GM12878 (cell line): ENCODE results near the gene USP17L21. TPM values are rescaled to one million over a fixed set of nuclear protein-coding genes. Genes with fewer than 3 reads are reported as not detected.
"Not testable (repeated sequence)": the region's sequence is repeated elsewhere in the genome, so short reads cannot be mapped to it uniquely, and the experiment has no call there.

Experiments
- ATAC-seq: fragments of 200-7000 bp; cut with Tn5 transposase; 3 replicates; pipeline ENCODE4 v1.9.1; 2020; ENCODE audit warnings: mild to moderate bottlenecking, moderate library complexity
- BruUV-seq: library from RNA; stranded (reverse); fragments of 400-500 nt; replicated peaks from 2 replicates; lab custom pipeline; 2021; lab: Mats Ljungman, UMichigan
- CTCF ChIA-PET: fragments of 300-600 bp; sonication (Branson Sonifier 250); formaldehyde crosslinking; extraction: SDS; loops from one replicate; lab custom pipeline; 2021; ENCODE audit warnings: inconsistent platforms; lab: Yijun Ruan, JAX
- POLR2A ChIA-PET: fragments of 350-600 bp; formaldehyde crosslinking; extraction: SDS; loops from one replicate; lab custom pipeline; 2021; ENCODE audit warnings: inconsistent platforms; lab: Charles Lee
- RAD21 ChIA-PET: fragments of 300-600 bp; sonication (Branson Sonifier 250); formaldehyde crosslinking; loops from one replicate; lab custom pipeline; 2023; ENCODE audit warnings: antibody characterized with exemption; ENCODE audit not compliant: unreplicated experiment; lab: Charles Lee
- SMC1A ChIA-PET: fragments of 300-600 bp; sonication (Branson Sonifier 250); formaldehyde crosslinking; loops from one replicate; lab custom pipeline; 2023; ENCODE audit not compliant: unreplicated experiment, uncharacterized antibody; lab: Charles Lee
- DNase-seq: peaks from one replicate; pipeline ENCODE4 v3.0.0-alpha.2; 2011; ENCODE audit warnings: low read depth, low spot score
- FAIRE-seq: peaks from 3 replicates; lab custom pipeline; 2011; peaks lifted over from hg19 to GRCh38; lab: Jason Lieb, UNC
- H2AFZ ChIP-seq: 2 replicates; pipeline ENCODE4 v1.6.0; 2011; ENCODE audit warnings: low read depth, low read length, control low read depth; ENCODE audit not compliant: control insufficient read depth
- H3K27ac ChIP-seq: 2 replicates; pipeline ENCODE4 v1.5.1; 2011; ENCODE audit warnings: control low read depth; ENCODE audit not compliant: control insufficient read depth, insufficient read depth
- H3K27me3 ChIP-seq, 2 experiments: replicated peaks in 1 of 2; 2 replicates each; pipeline versions ENCODE4 v1.6.0 to v1.6.1; 2011; ENCODE audit warnings: low read length in 1 of 2; ENCODE audit not compliant: control insufficient read depth in 2 of 2, insufficient read depth in 2 of 2
- H3K36me3 ChIP-seq, 2 experiments: 2 replicates each; pipeline ENCODE4 v1.5.1; 2011; ENCODE audit warnings: low read length in 1 of 2; ENCODE audit not compliant: control insufficient read depth in 2 of 2, insufficient read depth in 2 of 2
- H3K4me1 ChIP-seq: 2 replicates; pipeline ENCODE4 v1.6.1; 2011; ENCODE audit warnings: mild to moderate bottlenecking, low read length, moderate library complexity, mixed read lengths; ENCODE audit not compliant: control insufficient read depth, insufficient read depth
- H3K4me2 ChIP-seq: 2 replicates; pipeline ENCODE4 v1.6.0; 2011; ENCODE audit warnings: control low read depth; ENCODE audit not compliant: control insufficient read depth, insufficient read depth
- H3K4me3 ChIP-seq: fragments of 200-600 bp; sonication (generic); 2 replicates; pipeline ENCODE4 v1.5.1; 2016
- H3K79me2 ChIP-seq: 2 replicates; pipeline ENCODE4 v1.6.0; 2011; ENCODE audit warnings: low read length; ENCODE audit not compliant: control insufficient read depth, insufficient read depth
- H3K9ac ChIP-seq: 2 replicates; pipeline ENCODE4 v1.8.0; 2011; ENCODE audit warnings: low read length, control low read depth, mixed read lengths; ENCODE audit not compliant: control insufficient read depth, insufficient read depth
- H3K9me3 ChIP-seq: replicated peaks from 3 replicates; pipeline ENCODE4 v1.5.1; 2011; ENCODE audit warnings: mild to moderate bottlenecking, low read length; ENCODE audit not compliant: control insufficient read depth, insufficient read depth
- H4K20me1 ChIP-seq: 2 replicates; pipeline ENCODE4 v1.6.0; 2011; ENCODE audit not compliant: control insufficient read depth, insufficient read depth
- WGBS: methylation state at CpG from one replicate; pipeline ENCODE4 v1.1.6; 2016; ENCODE audit warnings: low lambda C conversion rate; ENCODE audit not compliant: insufficient replicate concordance, insufficient coverage; ENCODE audit errors: missing lambda C conversion rate; 5-methylcytosine and 5-hydroxymethylcytosine counted together
- in situ Hi-C: fragments of 300-500 bp; cut with MboI; formaldehyde crosslinking; loops from 9 replicates; pipeline ENCODE4 v1.14.3; 2018; ENCODE audit warnings: mixed read lengths
- intact Hi-C: fragments of 100-400 bp; cut with micrococcal nuclease; formaldehyde crosslinking; loops from one replicate; pipeline ENCODE4 v1.14.2; 2022; ENCODE audit not compliant: unreplicated experiment
- polyA plus RNA-seq, 11 experiments: library from polyadenylated mRNA; depleted of rRNA in 4 of 11; unstranded in 6 of 11; stranded (reverse) in 5 of 11; fragments of >200 nt; fragmentation: Nextera tagmentation in 4 of 11; fragmentation: Illumina TruSeq in 1 of 11; extraction: Ambion mirVana in 4 of 11; extraction: Trizol in 1 of 11; gene quantifications; 1 replicate in 1 of 11; 2 replicates in 10 of 11; pipeline versions ENCODE4 v1.2.1 to v1.2.3, GENCODE V29; 2011 to 2016; ENCODE audit warnings: inconsistent platforms in 2 of 11, missing spikeins in 2 of 11, low read depth in 1 of 11
- total RNA-seq, 4 experiments: library from RNA; depleted of rRNA in 3 of 4; stranded (reverse); fragments of >200 nt in 3 of 4; fragmentation: Illumina TruSeq in 1 of 4; extraction: Trizol in 1 of 4; gene quantifications; 2 replicates each; pipeline versions ENCODE4 v1.2.1 to v1.2.3, GENCODE V29; 2013 to 2021

USP17L21 gene
- total and polyA plus RNA-seq, 10 of the 15 experiments (the other 5 are each of a cell fraction or from before 2014, with no cell fraction given): not detected

- H2AFZ ChIP-seq, H3K9ac ChIP-seq, H3K79me2 ChIP-seq, BruUV-seq, H3K36me3 ChIP-seq, H3K9me3 ChIP-seq, H3K4me1 ChIP-seq, SMC1A ChIA-PET, CTCF ChIA-PET, H3K4me3 ChIP-seq, in situ Hi-C loops, RAD21 ChIA-PET, FAIRE-seq, POLR2A ChIA-PET, intact Hi-C loops, H3K4me2 ChIP-seq, H3K27me3 ChIP-seq, ATAC-seq, H4K20me1 ChIP-seq, H3K27ac ChIP-seq, DNase-seq: not testable (repeated sequence)
- 20% methylated on average over 3 of the region's 12 CpGs for WGBS
Measured at GRCh38 chr4:9238461-9238860, 24.2 kb upstream of the USP17L21 start.

- intact Hi-C loops, DNase-seq, H4K20me1 ChIP-seq, RAD21 ChIA-PET, POLR2A ChIA-PET, ATAC-seq, H3K9ac ChIP-seq, H3K4me3 ChIP-seq, FAIRE-seq, H3K79me2 ChIP-seq, SMC1A ChIA-PET, H3K4me1 ChIP-seq, H3K27me3 ChIP-seq, H3K4me2 ChIP-seq, CTCF ChIA-PET, in situ Hi-C loops, H3K9me3 ChIP-seq, BruUV-seq, H3K27ac ChIP-seq, H3K36me3 ChIP-seq, H2AFZ ChIP-seq: not testable (repeated sequence)
- WGBS: 66% methylated on average over 12 of the region's 14 CpGs
Measured at GRCh38 chr4:9243579-9243978, 19.1 kb upstream of the USP17L21 start, which contains the start of gene USP17L17. Gene USP17L17 (plus strand): TSS chr4:9243879. CDS start chr4:9243879, 0 bp downstream.

DNA sequence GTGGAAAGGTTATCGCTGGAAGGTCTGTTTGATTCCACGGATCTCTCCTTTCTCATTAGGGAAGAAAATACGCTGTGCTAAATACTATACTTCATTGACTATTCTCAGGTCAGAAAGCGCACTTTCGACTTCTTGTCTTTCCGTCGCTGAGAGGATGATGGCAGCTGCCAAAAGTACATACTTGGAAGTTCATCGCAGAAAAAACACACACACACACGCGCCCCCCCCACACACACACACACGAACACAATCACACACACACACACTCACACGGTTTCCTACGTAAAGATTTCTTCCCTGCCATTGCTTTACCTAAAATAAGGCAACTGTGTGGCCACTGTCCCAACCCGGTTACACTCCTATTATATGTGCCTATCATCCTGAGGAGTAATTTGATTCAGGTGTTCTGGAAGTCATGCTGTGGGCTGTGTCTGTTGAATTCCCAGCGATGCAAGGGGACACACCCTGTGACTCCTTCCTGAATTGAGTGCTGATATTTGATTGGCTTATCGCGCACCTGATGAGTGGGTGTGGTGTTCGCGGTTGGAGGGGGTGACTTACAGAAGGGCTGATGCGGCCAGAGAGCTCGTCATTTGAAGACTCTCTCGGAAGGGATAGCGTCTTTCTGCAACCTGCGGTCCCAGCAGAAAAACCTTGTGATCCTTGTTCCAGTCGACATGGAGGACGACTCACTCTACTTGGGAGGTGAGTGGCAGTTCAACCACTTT, 14.6 kb upstream of the USP17L21 start, which contains the start of gene USP17L18:
Gene USP17L18, plus strand, starts transcription at position 678 of the 728 bp plus-strand sequence. Its CDS starts 0 bp downstream, at position 678.
- in situ Hi-C loops, H3K27me3 ChIP-seq, H3K27ac ChIP-seq, H3K4me1 ChIP-seq, POLR2A ChIA-PET, H3K36me3 ChIP-seq, DNase-seq, H4K20me1 ChIP-seq, H3K4me3 ChIP-seq, intact Hi-C loops, BruUV-seq, ATAC-seq, H3K4me2 ChIP-seq, CTCF ChIA-PET, SMC1A ChIA-PET, H3K9me3 ChIP-seq, RAD21 ChIA-PET, H3K9ac ChIP-seq, H3K79me2 ChIP-seq, H2AFZ ChIP-seq, FAIRE-seq: not testable (repeated sequence)
- 55% methylated on average over 17 of the region's 26 CpGs for WGBS

GRCh38 chr4:9253078-9253477, 9.6 kb upstream of the USP17L21 start, which contains the start of gene USP17L19:
Gene USP17L19 (plus strand): TSS chr4:9253378. CDS start chr4:9253378, 0 bp downstream.
- CTCF ChIA-PET, H4K20me1 ChIP-seq, SMC1A ChIA-PET, ATAC-seq, H3K79me2 ChIP-seq, H3K9ac ChIP-seq, H3K27me3 ChIP-seq, intact Hi-C loops, H2AFZ ChIP-seq, H3K36me3 ChIP-seq, DNase-seq, H3K4me1 ChIP-seq, BruUV-seq, H3K4me3 ChIP-seq, H3K9me3 ChIP-seq, H3K27ac ChIP-seq, FAIRE-seq, RAD21 ChIA-PET, POLR2A ChIA-PET, in situ Hi-C loops, H3K4me2 ChIP-seq: not testable (repeated sequence)
- WGBS: no CpG with 5 or more reads among the region's 13 CpGs
